ENCODE results near the gene DCAF6. TPM values are rescaled to one million over a fixed set of nuclear protein-coding genes. Genes with fewer than 3 reads are reported as not detected.

The DCAF6 gene
- polyA plus RNA-seq, 4 donors: 28.9 to 63.2 (median 35.6) TPM

GRCh38 chr1:168088511-168089325, 152.2 kb downstream of the DCAF6 start:
- Histone ChIP-seq H3K36me3 (ENCODE audit: control insufficient read depth in 3 of 3, insufficient read depth in 2 of 3, low read depth in 1 of 3, low read length in 3 of 3) (peaks cover 0 to 31% (median 0%) of the 10 kb centered on the region in 3 donors), H3K4me3 (ENCODE audit: low read depth in 1 of 3, low read length in 3 of 3) (no peak overlapping the region), H3K27me3 (ENCODE audit: control insufficient read depth in 3 of 3, insufficient read depth in 3 of 3, low read length in 3 of 3) (no peaks in the 10 kb centered on the region), H3K27ac (ENCODE audit: low read depth in 1 of 3, low read length in 2 of 3) (peak overlapping the region in 1 of 3 donors; percentile 6), H3K4me1 (ENCODE audit: control insufficient read depth in 3 of 3, insufficient read depth in 2 of 3, low read depth in 1 of 3, low read length in 2 of 3) (peaks cover 0 to 12% (median 0%) of the 10 kb centered on the region in 3 donors), H3K9me3 (ENCODE audit: control insufficient read depth in 2 of 2, insufficient read depth in 1 of 2, low read depth in 1 of 2, low read length in 1 of 2) (no peaks in the 10 kb centered on the region)
- DNase-seq (peak in 1 of 2 donors; percentile 44), FAIRE-seq (no peak)
- WGBS, 3 donors: 84 to 90% (median 86%) methylated on average over 14 of the region's 14 CpGs

GRCh38 chr1:168089326-168089978, 153.0 kb downstream of the DCAF6 start:
- FAIRE-seq: no peak
- H3K27ac ChIP-seq (ENCODE audit: low read depth in 1 of 3, low read length in 2 of 3): no peak overlapping the region
- no peak overlapping the region for H3K4me3 ChIP-seq (ENCODE audit: low read depth in 1 of 3, low read length in 3 of 3)
- H3K9me3 ChIP-seq (ENCODE audit: control insufficient read depth in 2 of 2, insufficient read depth in 1 of 2, low read depth in 1 of 2, low read length in 1 of 2): no peaks in the 10 kb centered on the region
- no peaks in the 10 kb centered on the region for H3K27me3 ChIP-seq (ENCODE audit: control insufficient read depth in 3 of 3, insufficient read depth in 3 of 3, low read length in 3 of 3)
- peaks cover 0 to 12% (median 0%) of the 10 kb centered on the region in 3 donors for H3K4me1 ChIP-seq (ENCODE audit: control insufficient read depth in 3 of 3, insufficient read depth in 2 of 3, low read depth in 1 of 3, low read length in 2 of 3)
- DNase-seq: peak in 1 of 2 donors; percentile 39
- peaks cover 0 to 31% (median 0%) of the 10 kb centered on the region in 3 donors for H3K36me3 ChIP-seq (ENCODE audit: control insufficient read depth in 3 of 3, insufficient read depth in 2 of 3, low read depth in 1 of 3, low read length in 3 of 3)
- WGBS, 3 donors: 87 to 95% (median 89%) methylated on average over 13 of the region's 13 CpGs

GRCh38 chr1:168089979-168090337, 153.5 kb downstream of the DCAF6 start:
- Histone ChIP-seq H3K27ac (ENCODE audit: low read depth in 1 of 3, low read length in 2 of 3) (no peak overlapping the region), H3K36me3 (ENCODE audit: control insufficient read depth in 3 of 3, insufficient read depth in 2 of 3, low read depth in 1 of 3, low read length in 3 of 3) (peaks cover 0 to 28% (median 0%) of the 10 kb centered on the region in 3 donors), H3K4me1 (ENCODE audit: control insufficient read depth in 3 of 3, insufficient read depth in 2 of 3, low read depth in 1 of 3, low read length in 2 of 3) (peaks cover 0 to 12% (median 0%) of the 10 kb centered on the region in 3 donors), H3K27me3 (ENCODE audit: control insufficient read depth in 3 of 3, insufficient read depth in 3 of 3, low read length in 3 of 3) (no peaks in the 10 kb centered on the region), H3K9me3 (ENCODE audit: control insufficient read depth in 2 of 2, insufficient read depth in 1 of 2, low read depth in 1 of 2, low read length in 1 of 2) (no peaks in the 10 kb centered on the region), H3K4me3 (ENCODE audit: low read depth in 1 of 3, low read length in 3 of 3) (no peak overlapping the region)
- DNase-seq: no peak
- WGBS, 3 donors: 86 to 92% (median 91%) methylated on average over 2 of the region's 2 CpGs
- FAIRE-seq: no peak

GRCh38 chr1:168090395-168090794, 153.9 kb downstream of the DCAF6 start:
- H3K9me3 ChIP-seq (ENCODE audit: control insufficient read depth in 2 of 2, insufficient read depth in 1 of 2, low read depth in 1 of 2, low read length in 1 of 2): no peaks in the 10 kb centered on the region
- H3K4me1 ChIP-seq (ENCODE audit: control insufficient read depth in 3 of 3, insufficient read depth in 2 of 3, low read depth in 1 of 3, low read length in 2 of 3): peaks cover 0 to 12% (median 0%) of the 10 kb centered on the region in 3 donors
- H3K27me3 ChIP-seq (ENCODE audit: control insufficient read depth in 3 of 3, insufficient read depth in 3 of 3, low read length in 3 of 3): no peaks in the 10 kb centered on the region
- no peak for DNase-seq
- no peak overlapping the region for H3K4me3 ChIP-seq (ENCODE audit: low read depth in 1 of 3, low read length in 3 of 3)
- 90 to 92% (median 92%) methylated on average over 14 of the region's 14 CpGs for WGBS, 3 donors
- no peak for FAIRE-seq
- H3K36me3 ChIP-seq (ENCODE audit: control insufficient read depth in 3 of 3, insufficient read depth in 2 of 3, low read depth in 1 of 3, low read length in 3 of 3): peaks cover 0 to 25% (median 0%) of the 10 kb centered on the region in 3 donors
- no peak overlapping the region for H3K27ac ChIP-seq (ENCODE audit: low read depth in 1 of 3, low read length in 2 of 3)

- Histone ChIP-seq H3K4me1 (ENCODE audit: control insufficient read depth in 3 of 3, insufficient read depth in 2 of 3, low read depth in 1 of 3, low read length in 2 of 3) (peaks cover 0 to 12% (median 0%) of the 10 kb centered on the region in 3 donors), H3K27ac (ENCODE audit: low read depth in 1 of 3, low read length in 2 of 3) (no peak overlapping the region), H3K9me3 (ENCODE audit: control insufficient read depth in 2 of 2, insufficient read depth in 1 of 2, low read depth in 1 of 2, low read length in 1 of 2) (no peaks in the 10 kb centered on the region), H3K27me3 (ENCODE audit: control insufficient read depth in 3 of 3, insufficient read depth in 3 of 3, low read length in 3 of 3) (no peaks in the 10 kb centered on the region), H3K4me3 (ENCODE audit: low read depth in 1 of 3, low read length in 3 of 3) (no peak overlapping the region), H3K36me3 (ENCODE audit: control insufficient read depth in 3 of 3, insufficient read depth in 2 of 3, low read depth in 1 of 3, low read length in 3 of 3) (peaks cover 0 to 29% (median 0%) of the 10 kb centered on the region in 3 donors)
- WGBS, 3 donors: 93 to 98% (median 93%) methylated on average over 9 of the region's 9 CpGs
- no peak for FAIRE-seq
- no peak for DNase-seq
These were observed 154.6 kb downstream of the DCAF6 start for GRCh38 chr1:168091063-168091462.

GRCh38 chr1:168091720-168092550, 155.5 kb downstream of the DCAF6 start:
- 81 to 89% (median 85%) methylated on average over 8 of the region's 8 CpGs for WGBS, 3 donors

GRCh38 chr1:168092566-168093355, 156.3 kb downstream of the DCAF6 start:
- 75 to 82% (median 79%) methylated on average over 16 of the region's 16 CpGs for WGBS, 3 donors
- H3K4me1 ChIP-seq (ENCODE audit: control insufficient read depth in 3 of 3, insufficient read depth in 2 of 3, low read depth in 1 of 3, low read length in 2 of 3): peaks cover 0 to 12% (median 0%) of the 10 kb centered on the region in 3 donors
- FAIRE-seq: no peak
- no peak overlapping the region for H3K27ac ChIP-seq (ENCODE audit: low read depth in 1 of 3, low read length in 2 of 3)
- peaks cover 0 to 34% (median 0%) of the 10 kb centered on the region in 3 donors for H3K36me3 ChIP-seq (ENCODE audit: control insufficient read depth in 3 of 3, insufficient read depth in 2 of 3, low read depth in 1 of 3, low read length in 3 of 3)
- no peaks in the 10 kb centered on the region for H3K9me3 ChIP-seq (ENCODE audit: control insufficient read depth in 2 of 2, insufficient read depth in 1 of 2, low read depth in 1 of 2, low read length in 1 of 2)
- H3K27me3 ChIP-seq (ENCODE audit: control insufficient read depth in 3 of 3, insufficient read depth in 3 of 3, low read length in 3 of 3): no peaks in the 10 kb centered on the region
- H3K4me3 ChIP-seq (ENCODE audit: low read depth in 1 of 3, low read length in 3 of 3): no peak overlapping the region
- peak; percentile 13 to 16 for DNase-seq

More at GRCh38 chr1:168091720-168092550, 155.5 kb downstream of the DCAF6 start:
- H3K36me3 ChIP-seq (ENCODE audit: control insufficient read depth in 3 of 3, insufficient read depth in 2 of 3, low read depth in 1 of 3, low read length in 3 of 3): peaks cover 0 to 33% (median 0%) of the 10 kb centered on the region in 3 donors
- no peaks in the 10 kb centered on the region for H3K9me3 ChIP-seq (ENCODE audit: control insufficient read depth in 2 of 2, insufficient read depth in 1 of 2, low read depth in 1 of 2, low read length in 1 of 2)
- no peak overlapping the region for H3K4me3 ChIP-seq (ENCODE audit: low read depth in 1 of 3, low read length in 3 of 3)
- H3K4me1 ChIP-seq (ENCODE audit: control insufficient read depth in 3 of 3, insufficient read depth in 2 of 3, low read depth in 1 of 3, low read length in 2 of 3): peaks cover 0 to 12% (median 0%) of the 10 kb centered on the region in 3 donors
- FAIRE-seq (no peak), DNase-seq (no peak)
- H3K27ac ChIP-seq (ENCODE audit: low read depth in 1 of 3, low read length in 2 of 3): no peak overlapping the region
- H3K27me3 ChIP-seq (ENCODE audit: control insufficient read depth in 3 of 3, insufficient read depth in 3 of 3, low read length in 3 of 3): no peaks in the 10 kb centered on the region
